ENCODE measurements around the gene ABCA3.

- TF ChIP-seq POLR2A (IDR thresholded peaks at IDR 0.05) (no peak), CTCF (IDR thresholded peaks at IDR 0.05) (no peak)
These were observed 110.2 kb downstream of the ABCA3 start for GRCh38 chr16:2230376-2230775.
